Loucy (cell line): ENCODE data around the gene BCL11A.

Experiments used
- EZH2phosphoT487 ChIP-seq: fragments of 200-600 bp; IDR thresholded peaks from 2 replicates; pipeline ENCODE4 v1.6.1; 2018; ENCODE audit warnings: antibody characterized with exemption, mild to moderate bottlenecking, moderate library complexity, borderline replicate concordance
- TF ChIP-seq, protein P1 (sequence below): fragments of 200-600 bp; sonication (generic); conservative IDR thresholded peaks from 2 replicates; pipeline ENCODE4 v1.5.1; 2014; ENCODE audit warnings: mild to moderate bottlenecking, antibody characterized with exemption, low read length

DNA sequence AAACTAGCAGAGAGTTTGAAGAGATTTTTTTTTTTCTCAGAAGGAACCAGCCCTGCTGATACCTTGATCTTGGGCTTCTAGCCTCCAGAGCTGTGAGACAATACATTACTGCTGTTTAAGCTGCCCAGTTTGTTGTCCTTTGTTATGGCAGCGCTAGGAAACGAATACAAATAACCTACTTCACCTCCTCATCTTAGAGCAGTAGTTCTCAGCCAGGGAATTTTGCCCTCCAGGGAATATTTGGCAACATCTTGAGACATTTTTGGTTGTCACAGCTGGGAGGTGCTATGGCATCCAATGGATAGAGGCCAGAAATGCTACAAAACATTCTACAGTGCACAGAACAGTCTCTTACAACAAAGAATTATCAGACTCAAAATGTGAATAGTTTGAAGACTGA lies 43.9 kb upstream of the BCL11A start:
- TF ChIP-seq, protein P1, sequence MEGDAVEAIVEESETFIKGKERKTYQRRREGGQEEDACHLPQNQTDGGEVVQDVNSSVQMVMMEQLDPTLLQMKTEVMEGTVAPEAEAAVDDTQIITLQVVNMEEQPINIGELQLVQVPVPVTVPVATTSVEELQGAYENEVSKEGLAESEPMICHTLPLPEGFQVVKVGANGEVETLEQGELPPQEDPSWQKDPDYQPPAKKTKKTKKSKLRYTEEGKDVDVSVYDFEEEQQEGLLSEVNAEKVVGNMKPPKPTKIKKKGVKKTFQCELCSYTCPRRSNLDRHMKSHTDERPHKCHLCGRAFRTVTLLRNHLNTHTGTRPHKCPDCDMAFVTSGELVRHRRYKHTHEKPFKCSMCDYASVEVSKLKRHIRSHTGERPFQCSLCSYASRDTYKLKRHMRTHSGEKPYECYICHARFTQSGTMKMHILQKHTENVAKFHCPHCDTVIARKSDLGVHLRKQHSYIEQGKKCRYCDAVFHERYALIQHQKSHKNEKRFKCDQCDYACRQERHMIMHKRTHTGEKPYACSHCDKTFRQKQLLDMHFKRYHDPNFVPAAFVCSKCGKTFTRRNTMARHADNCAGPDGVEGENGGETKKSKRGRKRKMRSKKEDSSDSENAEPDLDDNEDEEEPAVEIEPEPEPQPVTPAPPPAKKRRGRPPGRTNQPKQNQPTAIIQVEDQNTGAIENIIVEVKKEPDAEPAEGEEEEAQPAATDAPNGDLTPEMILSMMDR: no peak
- no peak for TF ChIP-seq EZH2phosphoT487
